Measurements from ENCODE around the gene MCTP2.

Gene MCTP2

GRCh38 chr15:94306700-94307650 is 75.6 kb downstream of the MCTP2 start:
- DNase-seq = no peak

GRCh38 chr15:94312946-94313345 is 81.6 kb downstream of the MCTP2 start:
- no peak for DNase-seq

- no peak for DNase-seq
Measured at GRCh38 chr15:94314639-94315038, 83.3 kb downstream of the MCTP2 start.

GRCh38 chr15:94317211-94317610 is 85.8 kb downstream of the MCTP2 start:
- DNase-seq = no peak

- DNase-seq = no peak
Measured at GRCh38 chr15:94322141-94322540, 90.8 kb downstream of the MCTP2 start.

GRCh38 chr15:94323076-94323475 is 91.7 kb downstream of the MCTP2 start:
- no peak for DNase-seq

- peak; percentile 60 for DNase-seq
Measured at GRCh38 chr15:94324117-94324826, 92.9 kb downstream of the MCTP2 start.

- DNase-seq = no peak
Measured at GRCh38 chr15:94324835-94325767, 93.7 kb downstream of the MCTP2 start.

GRCh38 chr15:94327356-94327936 is 96.1 kb downstream of the MCTP2 start:
- no peak for DNase-seq

GRCh38 chr15:94331731-94332130 is 100.4 kb downstream of the MCTP2 start:
- no peak for DNase-seq

- DNase-seq = no peak
Measured at GRCh38 chr15:94335616-94336015, 104.3 kb downstream of the MCTP2 start.

- DNase-seq = no peak
Measured at GRCh38 chr15:94336817-94337467, 105.6 kb downstream of the MCTP2 start.

GRCh38 chr15:94338243-94338846 is 107.0 kb downstream of the MCTP2 start:
- no peak for DNase-seq

- no peak for DNase-seq
Measured at GRCh38 chr15:94346282-94346681, 114.9 kb downstream of the MCTP2 start.

GRCh38 chr15:94348084-94348483 is 116.7 kb downstream of the MCTP2 start:
- no peak for DNase-seq

- DNase-seq = no peak
Measured at GRCh38 chr15:94351031-94351535, 119.7 kb downstream of the MCTP2 start.

GRCh38 chr15:94352636-94353487 is 121.5 kb downstream of the MCTP2 start:
- DNase-seq = peak; percentile 50

GRCh38 chr15:94353488-94353820 is 122.1 kb downstream of the MCTP2 start:
- no peak for DNase-seq

- no peak for DNase-seq
Measured at GRCh38 chr15:94354655-94355054, 123.3 kb downstream of the MCTP2 start.

- no peak for DNase-seq
Measured at GRCh38 chr15:94359716-94360115, 128.4 kb downstream of the MCTP2 start.
